A204.1 (cell line): ENCODE results near the gene TLE1.

Experiments
- FAIRE-seq: peaks from 2 replicates; lab custom pipeline; 2012; peaks lifted over from hg19 to GRCh38; lab: Jason Lieb, UNC

TLE1 gene

DNA sequence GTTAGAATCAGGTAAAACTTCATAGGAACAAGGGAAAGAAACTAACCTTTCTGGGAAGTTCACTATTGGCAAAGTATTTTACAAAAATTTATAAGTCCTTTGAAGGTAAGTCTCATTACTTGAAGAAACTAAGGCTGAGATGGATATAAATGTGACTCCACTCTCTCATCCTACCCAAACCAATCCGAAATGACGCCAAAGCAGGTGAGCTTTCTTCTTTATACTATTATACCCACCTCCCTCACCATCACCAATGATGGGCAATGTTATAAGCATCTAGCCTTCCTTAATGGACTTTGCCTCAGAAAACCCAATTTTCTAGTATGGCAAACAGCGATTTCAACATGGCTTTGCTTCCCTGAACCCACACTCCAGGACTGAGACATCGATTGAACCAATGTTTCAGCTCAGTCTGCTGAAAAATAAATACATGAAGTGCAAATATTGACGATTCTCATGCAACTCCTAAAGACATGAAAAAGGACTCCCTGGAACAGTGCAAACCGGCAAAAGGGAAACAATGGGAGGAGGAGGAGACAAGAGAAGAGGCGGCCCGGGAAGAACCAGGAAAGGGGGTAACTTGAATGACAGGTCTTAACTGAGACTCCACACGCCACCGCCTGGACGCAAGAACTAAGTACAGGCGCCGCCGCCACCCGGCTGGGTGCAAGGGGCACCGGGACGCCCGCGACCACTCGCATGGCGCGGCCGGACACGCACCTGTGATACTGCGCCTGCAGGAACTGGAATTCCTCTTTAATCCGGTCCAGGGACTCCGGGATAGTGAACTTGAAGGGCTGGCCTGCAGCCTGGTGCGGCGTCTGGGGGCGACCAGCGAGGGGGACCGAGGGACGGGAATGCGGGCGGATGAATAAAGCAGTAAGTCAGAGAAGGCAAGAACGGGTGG lies 2.5 kb downstream of the TLE1 start:
- no peak for FAIRE-seq

DNA sequence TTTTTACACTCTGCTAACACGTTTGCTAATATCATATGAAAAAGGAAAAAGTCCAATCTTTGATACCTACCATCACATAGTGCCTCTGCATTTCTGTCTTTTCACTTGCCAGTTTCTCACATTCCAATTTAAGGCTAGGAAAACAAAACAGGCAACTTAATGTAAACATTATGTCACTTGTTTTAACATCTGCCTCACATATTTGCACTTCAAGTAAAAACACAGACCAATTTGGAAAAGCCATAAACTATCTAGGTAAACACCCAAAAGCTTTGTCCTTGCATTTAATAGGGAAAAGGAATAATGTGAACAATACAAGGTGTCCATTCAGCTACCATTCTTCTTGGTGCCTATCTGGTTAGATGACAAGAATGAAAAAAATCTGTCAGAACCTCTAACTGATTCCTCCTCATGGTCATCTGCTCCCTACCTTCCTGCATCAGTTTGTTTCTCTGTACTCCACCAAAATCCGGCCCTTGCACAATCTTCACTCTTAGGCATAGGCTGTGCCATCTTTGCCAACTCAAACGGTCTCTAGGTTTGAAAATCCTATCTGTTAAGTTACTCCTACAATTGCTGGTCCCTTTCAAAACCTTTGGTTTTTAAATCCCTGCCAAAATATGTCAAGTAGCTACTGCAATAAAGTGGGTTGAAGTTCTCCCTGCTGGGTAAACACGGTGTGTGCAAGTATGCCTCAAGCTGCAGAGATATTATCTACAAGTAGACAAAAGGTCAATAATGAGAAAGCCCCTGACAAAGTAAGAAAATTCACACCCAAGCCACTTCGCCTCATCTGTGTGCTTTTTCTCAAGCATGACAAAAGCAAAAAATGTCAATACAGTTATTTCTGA lies 3.4 kb downstream of the TLE1 start:
- no peak for FAIRE-seq

DNA sequence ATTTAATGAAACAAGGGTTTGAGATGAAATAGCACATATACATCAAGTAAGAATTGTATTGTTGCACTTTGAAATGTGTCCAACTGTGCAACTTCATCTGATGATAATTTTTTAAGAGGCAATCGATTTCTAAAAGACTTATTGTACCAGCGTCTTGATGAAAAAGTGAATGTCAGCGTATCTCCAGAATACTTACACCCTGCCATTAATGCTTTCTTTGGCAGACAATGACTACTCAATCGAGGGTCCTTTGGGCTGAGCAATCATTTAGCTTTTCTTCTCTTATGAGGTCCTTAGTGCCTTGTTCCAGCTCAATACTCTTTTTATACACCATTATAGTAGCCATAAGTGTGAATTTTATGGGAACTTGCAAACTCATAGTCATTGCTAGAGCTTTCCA lies 4.7 kb downstream of the TLE1 start:
- no peak for FAIRE-seq

DNA sequence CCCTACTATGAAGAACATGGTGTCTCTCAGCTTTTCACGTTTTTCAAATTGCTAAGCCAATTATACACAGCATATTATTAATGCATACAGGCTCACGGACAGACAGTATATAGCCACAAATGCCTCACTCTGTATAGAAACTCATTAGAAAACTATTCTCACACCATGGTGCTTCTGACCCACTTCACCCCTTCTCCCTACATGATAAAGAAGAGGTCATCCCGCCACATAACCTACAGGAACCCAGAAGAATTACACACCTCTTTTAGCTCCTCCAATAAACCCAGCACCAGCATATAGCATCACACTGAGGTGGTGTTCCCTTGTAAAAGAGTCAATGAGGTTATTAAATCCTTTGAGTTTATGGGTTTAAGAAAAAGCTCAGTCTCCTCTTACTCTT lies 5.6 kb downstream of the TLE1 start:
- no peak for FAIRE-seq

DNA sequence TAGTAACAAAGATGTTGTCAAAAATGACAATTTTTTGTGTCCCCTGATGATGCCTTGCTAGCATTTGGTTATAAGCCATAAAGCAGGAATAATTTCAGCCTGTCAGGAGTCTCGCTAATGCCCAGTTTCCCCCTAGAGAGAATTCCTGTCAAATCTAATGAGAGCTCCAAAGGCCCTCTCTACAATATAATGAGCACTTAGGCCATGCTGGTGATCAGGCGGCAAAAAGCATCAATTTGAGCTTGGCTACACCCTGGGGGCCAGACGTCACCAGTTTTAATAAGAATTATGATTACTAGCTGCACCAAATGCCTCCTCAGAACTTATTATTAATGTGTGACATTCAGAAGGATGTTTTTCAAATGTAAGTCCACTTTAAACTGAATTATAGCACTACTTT lies 6.1 kb downstream of the TLE1 start:
- no peak for FAIRE-seq

DNA sequence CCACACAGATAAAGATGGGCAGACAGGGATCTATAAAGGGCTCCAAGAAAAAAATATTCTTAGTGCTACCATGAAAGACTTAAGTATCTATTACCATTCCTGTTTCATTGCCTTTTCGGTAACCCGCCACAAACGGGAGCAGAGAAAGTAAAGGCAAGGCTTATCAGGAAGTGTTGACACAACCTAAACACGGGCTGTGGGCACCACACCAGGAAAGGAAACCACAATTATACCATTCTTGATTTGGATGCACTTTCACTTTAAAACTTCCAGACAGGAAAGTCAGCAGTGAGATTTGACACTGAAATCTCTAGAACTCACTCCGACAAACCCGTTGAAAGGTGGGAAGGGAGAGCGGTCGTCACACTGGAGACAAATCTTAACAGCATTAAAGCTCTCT lies 6.5 kb downstream of the TLE1 start:
- FAIRE-seq: no peak

DNA sequence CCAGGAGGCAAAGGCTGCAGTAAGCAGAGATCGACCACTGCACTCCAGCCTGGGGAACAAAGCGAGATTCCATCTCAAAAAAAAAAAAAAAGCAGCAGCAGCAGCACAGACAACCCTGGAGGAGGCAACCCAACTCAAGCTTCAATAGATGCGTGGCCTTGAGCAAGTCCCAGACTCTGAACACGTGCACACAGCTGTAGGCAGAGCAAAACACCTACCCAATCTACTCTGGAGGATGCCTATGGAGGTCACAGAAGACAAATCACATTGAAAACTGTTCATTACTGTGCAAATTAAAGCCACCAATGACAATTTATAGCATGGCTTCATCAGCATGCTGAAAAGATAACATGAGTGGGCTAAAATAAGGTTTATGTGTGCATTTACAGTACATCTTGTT lies 7.2 kb downstream of the TLE1 start:
- FAIRE-seq: no peak

DNA sequence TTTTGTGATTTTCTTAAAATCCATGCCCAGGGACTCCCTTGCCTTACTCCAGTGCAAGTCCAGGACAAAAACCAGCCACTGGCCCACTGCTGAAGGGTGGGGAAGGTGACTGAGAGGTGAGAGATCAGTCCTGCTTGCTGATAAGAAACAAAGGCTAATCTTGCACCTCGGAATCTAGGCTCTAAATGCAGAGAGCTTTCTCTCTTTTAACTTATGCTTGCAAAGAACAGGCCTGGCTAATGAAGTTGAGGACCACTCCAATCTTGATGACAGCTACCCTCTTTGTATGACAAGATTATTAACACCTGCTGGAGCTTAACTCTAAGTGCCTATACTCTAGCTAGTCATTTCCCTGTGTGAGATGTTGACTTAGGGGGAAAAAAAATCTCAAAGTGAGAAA lies 8.8 kb downstream of the TLE1 start:
- no peak for FAIRE-seq

DNA sequence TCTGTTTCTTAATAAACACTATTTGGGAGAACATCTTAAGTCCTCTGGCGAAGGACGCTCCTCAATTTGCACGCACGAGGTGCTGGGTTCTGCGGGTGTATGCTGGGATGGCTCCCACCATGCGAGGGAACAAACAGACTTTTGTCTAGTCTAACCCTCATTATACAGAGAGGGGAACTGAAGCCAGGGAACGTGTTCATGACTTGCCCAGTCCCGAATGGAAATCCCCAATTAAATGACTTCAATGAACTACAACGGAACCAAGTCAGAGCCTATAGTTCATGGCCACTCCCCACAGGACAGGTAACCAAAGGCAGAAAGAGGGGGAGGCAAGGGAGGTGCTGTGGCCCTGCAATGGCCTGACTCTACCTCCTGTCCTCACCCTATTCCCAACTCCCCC lies 9.3 kb downstream of the TLE1 start:
- no peak for FAIRE-seq

DNA sequence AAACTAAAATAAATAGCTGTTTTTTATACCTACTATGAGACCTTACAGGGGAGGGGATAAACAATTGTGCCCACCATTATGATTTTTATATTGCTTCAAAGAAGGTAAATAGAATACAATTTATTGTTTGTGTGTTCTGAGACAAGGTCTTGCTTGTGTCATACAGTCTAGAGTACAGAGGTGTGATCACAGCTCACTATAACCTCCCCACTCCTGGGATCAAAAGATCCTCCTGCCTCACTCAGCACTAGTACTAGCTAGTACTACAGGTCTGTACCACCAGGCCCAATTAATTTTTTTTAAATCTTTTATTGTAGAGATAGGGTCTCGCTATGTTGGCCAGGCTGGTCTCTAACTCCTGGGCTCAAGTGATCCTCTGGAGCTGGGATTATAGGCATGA lies 11.3 kb downstream of the TLE1 start:
- no peak for FAIRE-seq

DNA sequence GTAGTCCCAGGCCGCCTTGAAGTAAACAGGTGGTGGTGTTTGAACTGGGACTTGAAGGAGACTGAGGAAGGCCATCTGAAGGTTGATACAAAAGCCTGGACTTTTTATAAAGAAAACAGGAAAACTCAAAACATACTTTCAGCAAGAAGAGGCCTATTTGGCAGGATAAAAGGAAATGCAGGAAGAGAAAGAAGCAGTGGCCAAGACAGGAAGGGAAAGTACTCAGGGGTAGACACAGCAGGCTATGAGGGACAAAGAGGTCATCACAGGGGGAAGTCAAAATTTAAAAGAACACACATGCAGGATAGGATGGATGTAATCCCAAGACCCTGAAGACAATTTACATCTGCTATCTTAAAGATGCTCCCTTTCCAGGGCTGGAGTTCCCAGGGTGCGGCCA lies 13.0 kb downstream of the TLE1 start:
- no peak for FAIRE-seq

DNA sequence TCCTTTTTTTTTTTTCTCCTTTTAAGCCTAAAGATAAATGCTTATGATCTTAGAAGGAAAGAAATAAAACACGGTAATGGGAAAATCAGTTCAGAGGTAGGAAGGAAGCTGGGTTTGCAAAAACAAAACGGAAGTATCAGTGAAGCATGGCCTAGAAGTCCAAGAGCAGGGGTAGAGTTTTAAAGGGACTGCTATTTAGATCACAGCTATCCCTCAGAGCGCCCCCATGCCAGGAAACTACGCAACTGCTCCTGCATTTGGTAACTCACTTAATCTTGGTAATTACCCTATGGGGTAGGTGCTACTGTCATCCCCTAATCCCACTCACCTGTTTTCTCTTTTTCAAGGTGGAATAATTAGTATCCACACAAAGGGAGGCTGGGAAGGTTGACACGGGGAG lies 16.0 kb downstream of the TLE1 start:
- FAIRE-seq: no peak

DNA sequence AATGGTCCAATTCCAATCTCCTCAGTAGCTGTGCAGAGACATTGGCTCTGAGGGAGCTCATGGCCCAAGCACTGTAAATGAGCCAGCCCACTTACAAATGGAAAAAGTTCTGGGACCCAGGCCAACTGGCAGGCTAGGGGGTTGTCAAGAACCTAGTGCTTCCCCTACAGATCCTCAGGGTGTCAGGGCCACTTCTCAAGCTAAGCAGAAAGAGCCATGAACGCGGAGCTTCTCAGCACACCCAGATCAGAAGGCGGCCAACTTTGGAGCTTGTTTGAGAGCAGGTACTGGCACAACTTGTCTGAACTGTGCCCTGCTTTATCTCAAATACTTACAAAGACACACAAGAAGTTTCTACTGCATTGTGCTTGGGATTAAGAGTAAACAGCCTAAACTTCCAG lies 17.5 kb downstream of the TLE1 start:
- FAIRE-seq: no peak

DNA sequence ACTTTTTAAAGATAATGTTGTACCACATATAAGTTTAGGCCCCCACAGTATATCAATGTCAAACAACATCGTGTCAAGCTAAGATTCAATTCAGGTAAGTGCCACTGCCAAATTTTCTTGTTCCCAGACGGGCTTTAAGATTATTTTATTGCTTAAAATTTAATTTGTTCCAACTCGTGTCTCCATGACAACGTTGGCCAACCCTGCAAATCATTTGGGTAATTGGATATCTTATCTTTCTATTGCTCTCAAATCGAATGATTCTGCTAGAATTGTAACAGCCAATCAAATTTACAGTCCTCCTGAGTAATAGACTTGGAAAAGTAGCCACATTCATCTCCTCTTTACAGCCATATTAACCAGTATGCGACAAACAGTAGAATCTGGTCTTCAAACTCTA lies 19.5 kb downstream of the TLE1 start:
- no peak for FAIRE-seq

DNA sequence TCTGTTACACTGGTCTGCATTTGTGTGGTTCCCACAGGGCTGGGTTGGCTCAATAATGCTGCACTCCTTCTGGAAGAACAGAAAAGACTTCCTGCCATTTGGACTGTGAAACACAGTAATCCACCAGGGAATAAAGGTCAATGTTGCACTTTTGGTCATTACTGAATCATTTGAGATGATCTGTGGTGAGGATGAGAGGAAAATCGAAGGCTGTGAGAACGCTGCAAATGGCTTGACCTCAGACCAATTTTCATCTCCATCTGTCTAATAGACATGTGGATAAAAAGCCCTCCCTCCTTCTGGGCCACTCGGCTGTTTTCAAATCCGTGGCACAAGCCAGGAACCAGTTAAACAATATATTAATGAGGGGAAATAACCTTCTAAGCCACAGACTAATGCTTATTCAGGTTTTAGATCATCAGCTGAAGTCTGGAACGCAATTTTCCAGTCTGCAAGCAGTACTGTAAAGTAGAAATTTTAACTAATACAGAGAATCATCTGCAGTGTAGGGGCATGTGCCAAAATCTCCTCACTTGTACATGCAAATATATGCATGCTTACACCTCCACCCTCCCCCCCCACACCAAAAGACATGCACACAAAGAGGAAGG lies 20.2 kb downstream of the TLE1 start:
- no peak for FAIRE-seq

DNA sequence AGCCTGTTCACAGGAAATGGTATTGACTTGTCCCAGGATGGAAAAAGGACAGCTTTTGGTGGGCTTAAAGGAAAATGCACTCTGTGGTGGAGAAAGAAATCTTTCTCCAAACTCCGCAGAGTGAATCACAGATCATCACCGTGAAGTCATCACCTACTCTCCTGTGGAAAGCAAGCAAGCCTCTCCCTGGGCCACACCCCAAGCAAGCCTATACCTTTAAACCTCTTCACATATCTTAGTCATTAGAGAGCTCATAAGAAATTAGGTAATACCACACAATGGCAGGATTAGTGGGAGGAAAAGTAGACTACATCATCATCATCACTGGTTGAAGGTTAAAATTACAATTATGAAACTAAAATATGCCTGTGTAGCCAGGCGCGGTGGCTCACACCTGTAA lies 23.2 kb downstream of the TLE1 start:
- no peak for FAIRE-seq

DNA sequence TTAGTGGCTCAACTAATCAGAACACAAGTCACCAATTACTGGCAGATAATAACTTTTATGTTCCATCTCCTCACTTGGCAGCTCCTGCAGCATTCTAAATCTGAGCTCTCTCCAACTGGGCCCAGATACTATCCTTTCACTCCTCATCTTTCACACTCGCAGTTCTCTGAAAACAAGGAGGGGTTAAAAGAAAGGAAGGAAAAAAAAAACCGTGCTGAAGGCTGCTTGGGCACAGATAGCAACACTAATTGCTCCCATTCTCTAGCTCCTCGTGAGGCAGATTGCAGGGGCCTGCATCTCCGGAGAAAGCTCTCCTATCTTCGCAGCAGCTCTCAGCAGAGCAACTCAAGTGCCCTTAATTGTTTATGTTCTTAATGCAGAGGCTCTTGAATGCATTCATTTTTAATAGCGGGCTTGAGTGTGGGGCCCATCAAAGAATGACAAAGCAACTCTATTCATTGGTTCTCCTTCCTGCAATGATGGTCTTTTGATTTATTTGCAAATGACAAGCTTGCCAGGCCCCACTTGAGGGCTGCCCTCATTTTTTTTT lies 23.9 kb downstream of the TLE1 start:
- FAIRE-seq: no peak

DNA sequence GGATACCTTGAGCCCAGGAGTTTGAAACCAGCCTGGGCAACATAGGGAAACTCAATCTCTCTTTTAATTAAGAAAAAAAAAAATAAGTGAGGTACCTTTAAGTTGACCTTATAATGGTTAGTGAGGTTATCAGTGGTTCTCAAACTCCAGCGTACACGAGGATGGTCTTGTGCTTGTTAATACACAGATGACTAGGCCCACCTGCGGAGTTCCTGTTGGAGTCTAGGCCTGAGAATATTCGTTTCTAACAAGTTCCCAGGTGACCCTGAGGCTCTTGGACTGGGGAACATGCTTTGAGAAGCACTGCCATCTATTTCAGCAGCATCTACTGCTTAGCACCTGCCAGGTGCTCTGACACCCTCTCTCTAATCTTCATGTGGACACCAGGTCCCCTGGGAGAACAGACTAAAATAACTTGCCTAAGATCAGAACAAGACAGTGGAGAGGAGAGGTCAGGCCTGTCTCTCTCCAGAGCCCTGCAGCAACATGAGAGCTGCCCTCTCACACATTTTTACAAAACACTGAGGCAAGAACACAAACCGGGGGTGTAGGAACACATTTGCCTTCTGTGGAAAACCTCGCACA lies 24.6 kb downstream of the TLE1 start:
- no peak for FAIRE-seq

DNA sequence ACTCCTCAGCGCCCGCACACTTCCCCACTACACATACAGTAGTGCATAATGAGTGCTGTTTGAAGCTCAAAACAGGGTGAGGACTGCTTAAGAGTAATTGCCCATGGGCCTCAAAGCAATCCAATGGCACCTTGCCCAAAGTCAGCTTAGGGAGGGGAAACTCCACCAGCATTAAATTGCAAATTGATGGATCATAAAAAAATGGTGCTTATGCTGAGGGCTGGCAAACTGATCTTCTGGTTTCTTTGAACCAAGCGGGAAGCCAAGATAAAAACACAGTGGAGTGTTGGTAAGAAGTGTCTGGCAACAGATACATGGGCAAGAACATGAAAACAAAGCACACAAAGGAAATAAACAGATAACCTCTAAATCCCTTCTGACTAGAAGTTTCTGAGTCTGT lies 28.0 kb downstream of the TLE1 start:
- no peak for FAIRE-seq

DNA sequence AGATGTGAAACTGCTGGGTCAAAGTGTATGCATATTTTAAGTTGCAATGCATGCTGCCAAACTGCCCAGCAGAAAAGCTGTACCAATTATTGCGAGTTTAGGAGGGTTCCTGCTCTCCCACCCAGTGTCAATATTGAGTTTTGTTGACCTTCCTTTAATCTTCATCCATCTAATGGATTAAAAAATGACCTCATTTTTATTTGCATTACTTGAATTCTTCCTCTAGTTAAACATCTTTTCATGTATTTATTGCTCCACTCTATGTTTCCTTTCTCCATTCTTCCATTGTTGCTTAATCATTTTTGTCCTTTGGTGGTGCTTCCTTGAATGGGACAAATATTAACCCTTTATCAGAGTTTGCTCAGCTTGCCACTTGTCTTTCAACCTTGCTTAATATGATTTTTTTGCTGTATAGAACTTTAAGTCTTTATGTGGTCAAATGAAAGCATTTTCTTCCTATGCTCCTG lies 32.4 kb downstream of the TLE1 start:
- no peak for FAIRE-seq

DNA sequence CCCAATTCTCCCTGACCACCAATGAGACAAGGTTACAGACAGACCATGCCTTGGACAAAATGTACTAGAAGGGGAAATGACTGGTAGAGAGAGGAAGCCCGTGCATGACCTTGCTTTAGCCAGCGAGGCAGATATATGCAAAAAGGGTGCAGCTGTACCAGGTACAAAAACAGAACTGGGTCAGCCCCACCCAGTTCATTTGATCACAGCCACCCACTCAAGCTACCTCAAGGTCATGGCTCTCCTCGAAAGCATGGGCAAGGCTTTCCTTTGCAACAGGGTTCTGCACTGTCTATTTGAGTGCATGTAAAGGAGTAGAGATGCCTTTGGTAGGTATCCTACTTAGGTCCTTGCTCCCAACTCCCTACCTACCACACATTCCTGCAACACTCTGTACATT lies 33.3 kb downstream of the TLE1 start:
- FAIRE-seq: no peak

DNA sequence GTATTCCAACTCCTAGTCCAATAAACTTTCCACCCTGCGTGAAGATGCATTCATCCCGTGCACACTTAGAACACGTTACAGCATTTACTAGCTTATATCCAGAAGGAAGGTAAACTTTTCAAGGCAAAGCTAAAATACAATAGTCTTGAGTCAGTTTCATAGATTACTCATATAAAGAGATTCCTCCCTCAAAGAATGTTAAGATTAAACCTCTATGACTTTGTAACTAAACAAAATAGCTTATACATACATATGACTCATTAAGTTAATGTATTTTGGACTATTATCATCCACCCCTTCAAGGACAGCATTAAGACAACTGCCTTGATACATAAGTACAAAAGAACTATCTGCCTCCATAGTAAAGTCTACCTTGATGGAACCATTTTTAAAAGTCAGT lies 36.1 kb downstream of the TLE1 start:
- no peak for FAIRE-seq
